HS-5 (cell line): Measurements from ENCODE around the gene SLC20A1.
A peak's percentile ranks its signal among the peaks of the same experiment; 100 is the strongest.
"Not testable (repeated sequence)": the region's sequence is repeated elsewhere in the genome, so short reads cannot be mapped to it uniquely, and the experiment has no call there.

Experiments
- DNase-seq: peaks from one replicate; pipeline ENCODE4 v3.0.0-alpha.2; 2012; ENCODE audit warnings: low read depth

Gene SLC20A1

GRCh38 chr2:112683550-112684414 is 38.0 kb downstream of the SLC20A1 start:
- no peak for DNase-seq

DNA sequence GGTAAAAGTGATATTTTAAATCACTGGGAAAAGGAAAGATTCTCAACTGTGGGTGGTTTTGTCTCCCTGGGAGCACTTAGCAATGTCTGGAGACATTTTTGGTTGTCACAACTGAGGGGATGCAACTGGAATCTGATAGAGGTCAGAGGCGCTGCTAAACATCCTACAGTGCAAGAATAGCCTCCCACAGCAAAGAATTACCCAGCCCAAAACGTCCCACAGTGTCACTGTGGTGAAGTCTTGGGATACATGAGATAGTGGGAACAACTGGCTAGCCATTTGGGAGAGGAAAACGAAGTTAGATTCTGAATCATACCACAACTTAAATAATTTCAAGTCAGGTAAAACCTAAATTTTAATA is 38.7 kb downstream of the SLC20A1 start:
- DNase-seq = no peak

- DNase-seq = no peak
Measured at GRCh38 chr2:112685271-112685884, 39.6 kb downstream of the SLC20A1 start.

DNA sequence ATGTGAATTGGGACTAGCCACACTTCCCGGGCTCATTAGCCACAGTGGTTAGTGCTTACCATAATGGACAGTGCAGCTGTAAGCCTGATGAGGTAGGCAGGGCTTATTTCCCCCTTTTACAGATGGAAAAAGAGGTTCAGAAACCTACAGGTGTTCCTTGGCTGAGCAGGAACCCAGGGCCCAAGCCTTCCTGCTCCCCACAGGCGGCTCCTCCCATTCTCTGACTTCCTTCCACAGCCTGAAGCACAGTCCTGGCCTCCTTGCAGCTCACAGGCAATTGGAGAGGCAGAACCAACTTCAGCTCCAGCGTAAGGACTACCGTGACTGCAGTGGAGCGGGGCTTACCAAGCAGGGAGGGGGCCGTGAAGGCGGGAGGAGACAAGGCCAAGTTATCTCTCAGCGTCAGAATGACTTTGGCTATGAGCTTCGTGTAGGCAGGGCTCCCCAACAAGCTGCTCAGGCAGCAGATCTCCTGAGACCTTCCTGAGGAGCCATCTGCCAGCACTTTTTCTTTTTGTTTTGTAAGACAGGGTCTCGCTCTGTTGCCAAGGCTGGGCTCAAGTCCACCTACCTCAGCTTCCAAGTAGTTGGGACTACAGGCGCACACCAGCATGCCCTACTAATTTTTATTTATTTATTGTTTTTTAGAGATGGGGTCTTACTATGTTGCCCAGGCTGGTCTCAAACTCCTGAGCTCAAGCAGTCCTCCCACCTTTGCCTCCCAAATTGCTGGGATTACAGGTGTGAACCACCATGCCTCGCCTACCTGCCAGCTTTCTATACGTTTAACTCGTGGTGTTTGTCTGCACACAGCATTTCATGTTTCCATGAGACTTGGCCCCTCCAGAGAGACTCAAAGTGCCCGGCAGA is 40.8 kb downstream of the SLC20A1 start:
- DNase-seq = no peak

GRCh38 chr2:112687522-112687921 is 41.8 kb downstream of the SLC20A1 start:
- no peak for DNase-seq

GRCh38 chr2:112688086-112688880 is 42.5 kb downstream of the SLC20A1 start:
- DNase-seq = no peak

DNA sequence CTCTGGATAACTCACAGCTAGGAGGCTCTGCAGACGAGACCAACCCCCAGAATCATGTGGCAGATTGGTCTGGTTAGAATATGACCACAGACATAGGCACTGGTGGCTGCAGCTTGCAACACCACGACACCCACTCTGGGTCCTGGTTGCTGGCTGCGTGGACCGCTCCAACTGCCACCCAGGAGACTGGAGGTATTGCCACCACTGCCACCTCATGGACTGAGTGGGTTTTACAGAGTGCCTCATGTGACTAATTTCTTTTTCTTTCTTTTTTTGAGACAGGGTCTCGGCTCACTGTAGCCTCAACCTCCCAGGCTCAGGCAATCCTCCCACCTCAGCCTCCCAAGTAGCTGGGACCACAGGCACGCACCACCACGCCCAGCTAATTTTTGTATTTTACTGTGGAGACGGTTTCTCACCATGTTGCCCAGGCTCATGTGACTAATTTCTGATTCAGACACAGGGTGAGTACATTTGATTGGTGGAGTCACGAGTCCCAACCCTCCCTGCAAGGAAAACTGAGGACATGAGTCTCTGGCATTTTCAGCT is 45.2 kb downstream of the SLC20A1 start:
- DNase-seq = no peak

- DNase-seq = no peak
Measured at GRCh38 chr2:112691881-112692281, 46.1 kb downstream of the SLC20A1 start.

DNA sequence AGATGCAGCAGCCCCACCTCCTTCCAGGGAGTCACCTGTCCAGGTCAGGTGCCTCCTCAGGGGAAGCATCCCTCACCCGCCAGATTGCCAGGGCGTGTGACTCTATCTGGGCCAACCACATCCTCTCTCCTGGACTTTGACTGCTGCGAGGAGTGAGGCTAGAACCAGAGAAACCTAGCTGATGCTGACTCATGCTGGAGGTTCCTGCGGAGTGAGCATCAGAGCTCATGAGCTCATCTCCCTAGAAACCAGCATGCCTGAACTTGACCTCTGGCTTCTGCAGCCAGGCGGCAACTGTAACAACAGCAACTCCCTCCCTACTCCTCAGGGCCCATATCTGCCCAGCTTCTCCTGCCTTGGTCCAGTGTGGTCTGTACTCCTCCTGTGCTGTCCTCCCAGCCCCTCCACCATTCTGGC is 46.8 kb downstream of the SLC20A1 start:
- DNase-seq = peak; percentile 95

GRCh38 chr2:112692918-112693317 is 47.2 kb downstream of the SLC20A1 start:
- DNase-seq = no peak

DNA sequence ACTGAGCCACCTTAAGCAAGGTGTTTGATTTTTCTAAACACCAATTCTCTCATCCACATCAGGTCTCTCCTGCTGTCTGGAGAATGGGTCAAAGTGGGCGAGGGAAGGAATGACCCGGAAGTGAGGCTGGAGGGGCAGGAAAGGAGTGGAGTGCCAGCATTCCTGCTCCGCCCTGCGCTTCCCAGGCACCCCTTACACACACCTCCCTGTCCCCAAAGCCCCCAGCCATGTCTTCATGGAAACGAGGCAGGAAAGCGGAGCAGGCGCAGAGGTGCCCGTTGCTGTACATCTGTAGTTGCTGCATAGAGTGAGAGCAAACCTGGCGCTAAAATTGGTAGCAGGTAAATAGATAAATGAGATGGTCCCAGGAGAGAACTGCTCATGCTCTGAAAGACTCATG is 47.9 kb downstream of the SLC20A1 start:
- no peak for DNase-seq

GRCh38 chr2:112694182-112694581 is 48.4 kb downstream of the SLC20A1 start:
- DNase-seq = no peak

DNA sequence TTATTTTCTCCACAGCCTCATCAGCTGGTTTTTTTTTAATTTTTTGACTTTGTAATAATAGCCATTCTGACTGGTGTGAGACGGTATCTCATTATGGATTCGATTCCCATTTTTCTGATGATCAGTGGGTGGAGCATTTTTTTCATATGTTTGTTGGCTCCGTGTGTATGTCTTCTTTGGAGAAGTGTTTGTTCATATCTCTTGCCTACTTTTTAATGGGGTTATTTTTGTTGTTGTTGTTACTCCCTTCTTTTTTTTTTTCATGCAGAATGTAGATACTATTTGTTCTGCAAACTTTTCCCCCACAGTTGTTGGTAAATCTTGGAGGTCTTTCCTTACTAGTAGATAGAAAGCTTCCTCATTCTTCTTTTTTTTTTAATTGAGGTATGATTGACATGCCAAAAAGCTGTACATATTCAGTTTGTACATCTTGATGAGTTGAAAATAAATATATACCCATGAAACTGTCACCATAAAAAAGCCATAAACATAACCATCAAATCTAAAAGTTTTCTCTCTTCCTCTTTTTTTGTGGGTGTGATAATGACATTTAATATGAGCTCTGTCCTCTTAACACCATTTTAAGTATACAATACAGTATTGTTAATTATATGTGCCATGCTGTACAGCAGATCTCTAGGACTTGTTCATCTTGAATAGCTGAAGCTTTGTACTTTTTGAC is 53.2 kb downstream of the SLC20A1 start:
- no peak for DNase-seq

DNA sequence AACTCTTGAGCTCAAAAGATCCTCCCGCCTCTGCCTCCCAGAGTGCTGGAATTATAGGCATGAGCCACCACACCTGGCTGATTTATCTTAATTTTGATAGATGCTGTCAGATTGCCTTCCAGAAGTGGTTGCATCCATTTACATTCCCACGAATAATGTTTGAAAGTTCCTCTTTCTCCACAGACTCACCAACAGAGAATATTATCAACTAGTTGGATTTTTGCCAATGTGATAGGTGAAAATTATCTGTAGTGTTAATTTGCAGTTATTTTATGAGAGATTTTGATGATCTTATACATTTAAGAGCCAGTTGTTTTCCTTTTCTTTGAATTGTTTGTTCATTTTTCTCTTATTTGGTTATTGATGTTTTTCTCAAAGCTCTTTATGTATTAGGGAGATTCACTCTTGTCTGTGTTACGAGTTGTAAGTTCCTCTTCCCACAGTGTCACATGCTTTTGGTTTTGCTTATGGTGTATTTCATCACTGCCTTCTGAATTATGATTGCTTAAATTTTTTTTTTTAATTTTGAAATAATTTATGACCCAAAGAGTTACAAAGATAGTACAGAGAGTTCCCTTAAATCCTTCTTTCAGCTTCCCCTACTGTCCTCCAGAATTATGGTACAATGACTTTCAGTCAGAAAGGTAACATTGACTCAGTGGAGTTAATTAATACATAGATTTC is 54.4 kb downstream of the SLC20A1 start:
- DNase-seq = no peak

- no peak for DNase-seq
Measured at GRCh38 chr2:112701052-112701451, 55.3 kb downstream of the SLC20A1 start.

GRCh38 chr2:112703684-112704083 is 57.9 kb downstream of the SLC20A1 start:
- no peak for DNase-seq

GRCh38 chr2:112705575-112705974 is 59.8 kb downstream of the SLC20A1 start:
- DNase-seq = no peak

GRCh38 chr2:112706170-112706664 is 60.5 kb downstream of the SLC20A1 start:
- no peak for DNase-seq

- not testable (repeated sequence) for DNase-seq
Measured at GRCh38 chr2:112706947-112707346, 61.2 kb downstream of the SLC20A1 start.

DNA sequence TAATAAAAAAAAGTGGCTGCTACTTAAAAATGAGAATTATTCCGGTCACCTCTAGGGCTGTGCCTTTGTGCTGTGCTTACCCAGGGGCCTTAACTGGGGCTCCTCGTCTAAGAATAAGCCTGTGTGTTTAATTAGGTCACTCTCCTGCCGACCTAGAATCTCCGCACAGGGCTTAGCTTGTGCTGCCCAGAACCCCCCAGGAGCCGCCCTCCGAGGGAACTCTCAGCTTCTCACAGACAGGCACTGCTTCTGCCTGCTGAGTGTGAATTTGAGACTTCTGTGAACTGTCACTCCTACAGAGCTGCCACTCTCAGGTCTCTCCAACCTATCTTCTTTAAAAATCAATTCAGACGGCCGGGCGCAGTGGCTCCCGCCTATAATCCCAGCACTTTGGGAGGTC is 63.2 kb downstream of the SLC20A1 start:
- DNase-seq = no peak
